Neuronal stem cell (in vitro differentiated cells): ENCODE results near the gene NPR3.

Source experiments
- DNase-seq: peaks from one replicate; pipeline ENCODE4 v3.0.0-alpha.2; 2013; ENCODE audit warnings: low spot score
- H2AFZ ChIP-seq: one replicate; pipeline ENCODE4 v1.6.1; 2013; ENCODE audit warnings: mild to moderate bottlenecking, low read length, inconsistent platforms
- H2AK5ac ChIP-seq: 2 replicates; pipeline ENCODE4 v1.6.1; 2013; ENCODE audit warnings: low read depth, mild to moderate bottlenecking, inconsistent platforms, low read length, moderate library complexity, mixed read lengths
- H2BK120ac ChIP-seq: 2 replicates; pipeline ENCODE4 v1.6.1; 2013; ENCODE audit warnings: low read depth, mild to moderate bottlenecking, inconsistent platforms, low read length, moderate library complexity, mixed read lengths
- H2BK12ac ChIP-seq: one replicate; pipeline ENCODE4 v1.6.1; 2013; ENCODE audit warnings: low read length, inconsistent platforms
- H2BK15ac ChIP-seq: 2 replicates; pipeline ENCODE4 v1.6.1; 2013; ENCODE audit warnings: mild to moderate bottlenecking, low read length, inconsistent platforms, mixed read lengths
- H2BK5ac ChIP-seq: one replicate; pipeline ENCODE4 v1.6.1; 2013; ENCODE audit warnings: inconsistent platforms, mild to moderate bottlenecking, low read length, moderate library complexity
- H3K14ac ChIP-seq: one replicate; pipeline ENCODE4 v1.6.1; 2013; ENCODE audit warnings: low read length, inconsistent platforms
- H3K18ac ChIP-seq: 2 replicates; pipeline ENCODE4 v1.6.1; 2013; ENCODE audit warnings: low read length, inconsistent platforms
- H3K23ac ChIP-seq: 2 replicates; pipeline ENCODE4 v1.6.1; 2013; ENCODE audit warnings: low read depth, mild to moderate bottlenecking, mixed read lengths, low read length, inconsistent platforms; ENCODE audit not compliant: poor library complexity
- H3K27ac ChIP-seq: replicated peaks from 3 replicates; pipeline ENCODE4 v1.5.1; 2013; ENCODE audit warnings: low read length, inconsistent platforms
- H3K27me3 ChIP-seq, 3 experiments: 2 replicates each; pipeline ENCODE4 v1.6.1; 2013; ENCODE audit warnings: low read length in 3 of 3, mild to moderate bottlenecking in 2 of 3, inconsistent platforms in 1 of 3, low read depth in 1 of 3, mixed read lengths in 1 of 3, moderate library complexity in 1 of 3; ENCODE audit not compliant: control insufficient read depth in 3 of 3, insufficient read depth in 3 of 3
- H3K36me3 ChIP-seq, 2 donors: replicated peaks in 1 of 2; 2 replicates each; pipeline ENCODE4 v1.6.1; 2013; ENCODE audit warnings: low read length in 2 of 2; ENCODE audit not compliant: control insufficient read depth in 2 of 2, insufficient read depth in 2 of 2
- H3K4ac ChIP-seq: 2 replicates; pipeline ENCODE4 v1.6.1; 2013; ENCODE audit warnings: inconsistent platforms, mild to moderate bottlenecking, low read length, moderate library complexity
- H3K4me1 ChIP-seq, 2 donors: 1 replicate in 1 of 2; 2 replicates in 1 of 2; pipeline ENCODE4 v1.6.1; 2013; ENCODE audit warnings: low read length in 2 of 2, low read depth in 1 of 2; ENCODE audit not compliant: control insufficient read depth in 2 of 2, insufficient read depth in 1 of 2
- H3K4me2 ChIP-seq: one replicate; pipeline ENCODE4 v1.6.1; 2013; ENCODE audit warnings: mild to moderate bottlenecking, low read length, inconsistent platforms; ENCODE audit not compliant: insufficient read depth, poor library complexity, severe bottlenecking
- H3K4me3 ChIP-seq, 2 donors: 2 replicates each; pipeline ENCODE4 v1.5.1; 2013; ENCODE audit warnings: low read length in 2 of 2, mild to moderate bottlenecking in 2 of 2, inconsistent platforms in 1 of 2, moderate library complexity in 1 of 2
- H3K79me1 ChIP-seq: one replicate; pipeline ENCODE4 v1.6.1; 2013; ENCODE audit warnings: low read depth, mild to moderate bottlenecking, inconsistent platforms, low read length, moderate library complexity
- H3K9ac ChIP-seq: one replicate; pipeline ENCODE4 v1.6.1; 2013; ENCODE audit warnings: mild to moderate bottlenecking, low read depth, low read length, inconsistent platforms; ENCODE audit not compliant: poor library complexity
- H3K9me3 ChIP-seq, 2 donors: replicated peaks in 1 of 2; 2 replicates each; pipeline versions ENCODE3 to v1.6.1; 2013; ENCODE audit warnings: low read length in 2 of 2, mild to moderate bottlenecking in 2 of 2, inconsistent platforms in 1 of 2, low read depth in 1 of 2, mixed read lengths in 1 of 2, moderate library complexity in 1 of 2; ENCODE audit not compliant: control insufficient read depth in 2 of 2, insufficient read depth in 1 of 2
- H4K8ac ChIP-seq: one replicate; pipeline ENCODE4 v1.6.1; 2013; ENCODE audit warnings: low read depth, mild to moderate bottlenecking, inconsistent platforms, low read length, moderate library complexity
- H4K91ac ChIP-seq: one replicate; pipeline ENCODE4 v1.6.1; 2013; ENCODE audit warnings: low read length, low read depth, mild to moderate bottlenecking, inconsistent platforms; ENCODE audit not compliant: poor library complexity
- WGBS, 2 donors: extraction: QIAGEN DNeasy Blood & Tissue Kit; methylation state at CpG; one replicate each; pipeline ENCODE4 v1.1.7; 2013; ENCODE audit warnings: missing lambda C conversion rate in 2 of 2, mixed read lengths in 1 of 2; ENCODE audit not compliant: insufficient read length in 2 of 2, insufficient replicate concordance in 1 of 2; ENCODE audit errors: extremely low coverage in 2 of 2; 5-methylcytosine and 5-hydroxymethylcytosine counted together

Gene NPR3

DNA sequence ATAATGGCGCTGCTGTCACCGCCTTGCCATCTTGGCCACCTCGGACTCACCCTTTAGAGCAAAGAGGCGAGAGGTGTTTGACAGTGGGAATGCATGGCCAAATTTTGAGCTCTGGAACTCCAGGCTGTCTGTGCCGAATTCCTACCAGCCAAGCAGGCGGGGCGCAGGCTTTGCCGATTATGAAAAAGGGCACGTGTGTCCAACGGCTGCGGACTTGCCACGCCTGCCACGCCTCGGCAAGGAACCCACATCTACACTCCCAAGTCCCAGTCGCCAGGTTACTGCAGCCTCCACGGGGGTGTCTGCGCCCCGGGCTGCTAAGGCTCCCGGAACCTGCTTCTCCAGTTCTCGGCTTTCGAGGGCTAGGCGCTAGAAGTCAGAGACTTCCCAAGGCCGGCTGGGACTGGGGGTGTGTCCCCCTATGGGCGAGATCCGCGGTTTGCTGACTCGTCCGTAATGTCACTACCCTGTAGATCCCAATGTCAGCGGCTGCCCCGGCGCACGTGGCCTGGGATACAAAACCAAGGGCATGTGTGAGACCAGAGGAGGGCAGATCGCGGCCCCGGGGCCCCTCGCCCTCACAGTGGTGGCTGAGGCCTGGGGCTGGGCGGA is 2.8 kb downstream of the NPR3 start:
- H2AFZ ChIP-seq, result peak overlapping the region; percentile 40
- H2AK5ac ChIP-seq, result peak overlapping the region; percentile 32
- no peak overlapping the region for H3K9ac ChIP-seq
- H3K27me3 ChIP-seq, result peaks cover 25 to 76% (median 61%) of the 10 kb centered on the region in 3 experiments
- H4K8ac ChIP-seq, result no peak overlapping the region
- H3K79me1 ChIP-seq, result no peaks in the 10 kb centered on the region
- H3K14ac ChIP-seq, result peak overlapping the region; percentile 82
- H2BK120ac ChIP-seq, result no peak overlapping the region
- H2BK15ac ChIP-seq, result no peak overlapping the region
- no peak overlapping the region for H3K27ac ChIP-seq
- H3K18ac ChIP-seq, result peak overlapping the region; percentile 42
- no CpG with 5 or more reads among the region's 37 CpGs for WGBS, 2 donors
- H3K9me3 ChIP-seq, result peaks cover 0 to 6% of the 10 kb centered on the region in 2 donors
- H3K36me3 ChIP-seq, result no peaks in the 10 kb centered on the region
- H3K4me3 ChIP-seq, result peak overlapping the region in 1 of 2 donors; percentile 49
- H3K23ac ChIP-seq, result peak overlapping the region; percentile 25
- peak overlapping the region; percentile 49 for H3K4me2 ChIP-seq
- no peak overlapping the region for H4K91ac ChIP-seq
- no peak overlapping the region for H2BK5ac ChIP-seq
- H2BK12ac ChIP-seq, result no peak overlapping the region
- peak; percentile 30 for DNase-seq
- no peak overlapping the region for H3K4ac ChIP-seq
- H3K4me1 ChIP-seq, result peaks cover 4 to 19% of the 10 kb centered on the region in 2 donors

DNA sequence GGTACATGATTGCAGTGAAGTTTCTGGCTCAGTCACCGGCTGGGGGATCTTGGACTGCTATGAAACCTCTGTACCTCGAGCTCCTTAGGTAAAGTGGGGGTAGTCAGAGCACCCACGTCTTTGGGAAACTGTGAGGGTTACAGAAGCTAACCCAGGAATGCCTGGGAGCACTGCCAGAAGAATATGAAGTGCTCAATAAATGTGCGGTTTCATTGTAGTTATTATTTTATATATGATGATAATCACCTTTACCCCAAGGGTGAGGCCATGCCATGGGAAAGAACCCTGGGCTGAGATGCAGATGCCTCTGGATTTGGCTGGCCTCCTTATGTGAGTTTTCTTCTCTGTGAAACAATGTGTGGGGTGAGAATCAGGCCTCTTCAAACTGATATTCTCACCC is 3.7 kb downstream of the NPR3 start:
- Histone ChIP-seq H4K8ac (no peak overlapping the region), H3K27me3 (peaks cover 23 to 66% (median 52%) of the 10 kb centered on the region in 3 experiments), H3K36me3 (no peaks in the 10 kb centered on the region), H4K91ac (no peak overlapping the region), H2AFZ (no peak overlapping the region), H3K9ac (no peak overlapping the region), H2BK5ac (no peak overlapping the region), H3K4ac (no peak overlapping the region), H2AK5ac (no peak overlapping the region), H3K27ac (no peak overlapping the region), H3K4me1 (peaks cover 4 to 17% of the 10 kb centered on the region in 2 donors), H3K4me2 (no peak overlapping the region), H3K79me1 (no peaks in the 10 kb centered on the region), H3K23ac (no peak overlapping the region), H2BK12ac (no peak overlapping the region), H3K9me3 (peaks cover 0 to 6% of the 10 kb centered on the region in 2 donors), H2BK15ac (no peak overlapping the region), H3K4me3 (no peak overlapping the region), H2BK120ac (no peak overlapping the region), H3K14ac (no peak overlapping the region), H3K18ac (no peak overlapping the region)
- no CpG with 5 or more reads among the region's 4 CpGs for WGBS, 2 donors
- no peak for DNase-seq

- H3K27me3 ChIP-seq, result peaks cover 0 to 12% (median 0%) of the 10 kb centered on the region in 3 experiments
- H3K9ac ChIP-seq, result no peak overlapping the region
- H4K91ac ChIP-seq, result no peak overlapping the region
- no peak for DNase-seq
- H2BK5ac ChIP-seq, result no peak overlapping the region
- no peak overlapping the region for H2BK15ac ChIP-seq
- H3K9me3 ChIP-seq, result no peaks in the 10 kb centered on the region
- H3K36me3 ChIP-seq, result no peaks in the 10 kb centered on the region
- WGBS, 2 donors, result no CpG with 5 or more reads among the region's 2 CpGs
- no peak overlapping the region for H2BK120ac ChIP-seq
- H3K27ac ChIP-seq, result no peak overlapping the region
- no peak overlapping the region for H2BK12ac ChIP-seq
- H3K4me1 ChIP-seq, result no peaks in the 10 kb centered on the region
- H3K4me2 ChIP-seq, result no peak overlapping the region
- H2AK5ac ChIP-seq, result no peak overlapping the region
- no peak overlapping the region for H3K4ac ChIP-seq
- H3K23ac ChIP-seq, result no peak overlapping the region
- no peaks in the 10 kb centered on the region for H3K79me1 ChIP-seq
- no peak overlapping the region for H3K18ac ChIP-seq
- no peak overlapping the region for H4K8ac ChIP-seq
- H3K14ac ChIP-seq, result no peak overlapping the region
- H3K4me3 ChIP-seq, result no peak overlapping the region
- H2AFZ ChIP-seq, result no peak overlapping the region
Observed at GRCh38 chr5:32720300-32720699, 9.2 kb downstream of the NPR3 start.

- Histone ChIP-seq H3K27ac (no peak overlapping the region), H2AK5ac (no peak overlapping the region), H3K4ac (no peak overlapping the region), H2AFZ (no peak overlapping the region), H3K14ac (no peak overlapping the region), H3K23ac (no peak overlapping the region), H3K4me1 (no peaks in the 10 kb centered on the region), H3K18ac (no peak overlapping the region), H3K9me3 (no peaks in the 10 kb centered on the region), H2BK12ac (no peak overlapping the region), H2BK15ac (no peak overlapping the region), H2BK5ac (no peak overlapping the region), H3K27me3 (no peaks in the 10 kb centered on the region), H4K8ac (no peak overlapping the region), H3K36me3 (no peaks in the 10 kb centered on the region), H4K91ac (no peak overlapping the region), H3K4me3 (no peak overlapping the region), H3K4me2 (no peak overlapping the region), H2BK120ac (no peak overlapping the region), H3K79me1 (no peaks in the 10 kb centered on the region), H3K9ac (no peak overlapping the region)
- DNase-seq, result no peak
Observed at GRCh38 chr5:32721626-32722025, 10.5 kb downstream of the NPR3 start.
